ENCODE data around the gene TCF4. TPM values are rescaled to one million over a fixed set of nuclear protein-coding genes. Genes with fewer than 3 reads are reported as not detected.

Gene TCF4
- total RNA-seq, 1 donor from 2014 or later, result 115 TPM

- no peaks in the 10 kb centered on the region for H3K4me1 ChIP-seq (ENCODE audit: insufficient read depth, low read length)
These were observed 226.3 kb downstream of the TCF4 start for GRCh38 chr18:55361492-55362250.

GRCh38 chr18:55360061-55360460 is 227.9 kb downstream of the TCF4 start:
- H3K9me3 Mint-ChIP-seq (ENCODE audit: unreplicated experiment), result no peaks in the 10 kb centered on the region

More at GRCh38 chr18:55361492-55362250, 226.3 kb downstream of the TCF4 start:
- Histone ChIP-seq H3K36me3 (ENCODE audit: insufficient read depth, low read length) (no peaks in the 10 kb centered on the region), H2AFZ (ENCODE audit: low read depth, low read length) (no peak overlapping the region), H3K9ac (ENCODE audit: low read length) (no peak overlapping the region), H3K4me3 (ENCODE audit: insufficient read depth, low read depth, low read length) (no peak overlapping the region), H3K4me2 (ENCODE audit: low read length) (no peak overlapping the region), H4K20me1 (ENCODE audit: insufficient read depth, low read length) (peaks cover 24% of the 10 kb centered on the region), H3K9me3 (ENCODE audit: insufficient read depth, low read depth, low read length) (no peaks in the 10 kb centered on the region), H3K27ac (ENCODE audit: low read depth, low read length) (no peak overlapping the region), H3K79me2 (ENCODE audit: insufficient read depth, low read length) (peaks cover 27% of the 10 kb centered on the region), H3K27me3 (ENCODE audit: insufficient read depth, low read length) (no peaks in the 10 kb centered on the region)
- Mint-ChIP-seq H3K4me3 (ENCODE audit: unreplicated experiment) (no peak overlapping the region), H3K4me1 (ENCODE audit: low read depth, unreplicated experiment) (peaks cover 6% of the 10 kb centered on the region), H3K36me3 (ENCODE audit: low read depth, unreplicated experiment) (peaks cover 2% of the 10 kb centered on the region), H3K9me3 (ENCODE audit: unreplicated experiment) (no peaks in the 10 kb centered on the region), H3K27ac (ENCODE audit: unreplicated experiment) (no peak overlapping the region), H3K27me3 (ENCODE audit: low read depth, unreplicated experiment) (no peaks in the 10 kb centered on the region)
- DNase-seq (ENCODE audit: low read depth) (no peak), FAIRE-seq (no peak)
- TF ChIP-seq CTCF (IDR thresholded peaks at IDR 0.05; ENCODE audit: insufficient read depth, low read depth, low read length) (no peak), EZH2 (IDR thresholded peaks at IDR 0.05; ENCODE audit: insufficient read depth, low read length) (no peak)

More at GRCh38 chr18:55360061-55360460, 227.9 kb downstream of the TCF4 start:
- Histone ChIP-seq H3K4me1 (ENCODE audit: insufficient read depth, low read length) (no peaks in the 10 kb centered on the region), H3K36me3 (ENCODE audit: insufficient read depth, low read length) (no peaks in the 10 kb centered on the region), H3K4me2 (ENCODE audit: low read length) (no peak overlapping the region), H3K27ac (ENCODE audit: low read depth, low read length) (no peak overlapping the region), H2AFZ (ENCODE audit: low read depth, low read length) (no peak overlapping the region), H3K9me3 (ENCODE audit: insufficient read depth, low read depth, low read length) (no peaks in the 10 kb centered on the region), H3K9ac (ENCODE audit: low read length) (no peak overlapping the region), H3K79me2 (ENCODE audit: insufficient read depth, low read length) (peaks cover 35% of the 10 kb centered on the region), H4K20me1 (ENCODE audit: insufficient read depth, low read length) (peaks cover 24% of the 10 kb centered on the region), H3K27me3 (ENCODE audit: insufficient read depth, low read length) (no peaks in the 10 kb centered on the region), H3K4me3 (ENCODE audit: insufficient read depth, low read depth, low read length) (no peak overlapping the region)
- Mint-ChIP-seq H3K27me3 (ENCODE audit: low read depth, unreplicated experiment) (no peaks in the 10 kb centered on the region), H3K36me3 (ENCODE audit: low read depth, unreplicated experiment) (peaks cover 2% of the 10 kb centered on the region), H3K4me1 (ENCODE audit: low read depth, unreplicated experiment) (peaks cover 12% of the 10 kb centered on the region), H3K4me3 (ENCODE audit: unreplicated experiment) (no peak overlapping the region), H3K27ac (ENCODE audit: unreplicated experiment) (no peak overlapping the region)
- FAIRE-seq (peak; percentile 78), DNase-seq (ENCODE audit: low read depth) (no peak)
- TF ChIP-seq EZH2 (IDR thresholded peaks at IDR 0.05; ENCODE audit: insufficient read depth, low read length) (no peak), CTCF (IDR thresholded peaks at IDR 0.05; ENCODE audit: insufficient read depth, low read depth, low read length) (no peak)
